ENCODE measurements around the gene ASPSCR1. TPM values are rescaled to one million over a fixed set of nuclear protein-coding genes. Genes with fewer than 3 reads are reported as not detected.

Gene ASPSCR1
- total and polyA plus RNA-seq, 2 of the 13 experiments (the other 11 are each of a cell fraction or from before 2014, with no cell fraction given): 274 to 314 TPM

DNA sequence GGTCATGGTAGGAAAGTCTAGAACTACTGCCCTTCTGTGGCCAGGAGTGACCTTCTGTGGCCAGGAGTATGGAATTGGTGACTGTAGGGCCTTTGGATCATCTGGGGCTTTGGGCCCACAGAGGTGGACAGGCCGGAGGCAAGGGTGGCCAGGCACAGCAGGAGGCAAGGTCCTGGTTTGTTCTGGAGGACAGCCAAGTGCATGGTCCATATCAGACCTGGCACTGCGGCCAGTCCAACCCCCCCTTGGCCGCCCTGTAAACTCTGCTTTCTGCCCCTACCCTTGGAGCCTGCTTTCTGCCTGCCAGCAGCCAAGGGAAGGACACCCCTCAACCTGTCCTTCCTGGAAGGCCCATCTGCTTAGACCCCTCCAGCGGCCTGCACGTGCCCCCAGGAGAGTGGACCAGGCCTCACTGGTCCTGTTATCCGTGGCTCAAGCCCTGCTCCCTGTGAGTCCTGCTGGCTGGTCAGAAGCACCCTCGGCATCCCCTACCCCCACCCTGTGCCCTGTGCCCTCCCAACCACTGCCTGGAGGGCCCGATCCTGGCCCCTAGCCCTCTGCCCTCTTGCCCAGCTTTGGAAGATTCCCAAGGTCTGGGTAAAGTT, 62.4 kb downstream of the ASPSCR1 start (continued):
- TF ChIP-seq RBFOX2 (IDR thresholded peaks at IDR 0.05; ENCODE audit: low read depth, low read length) (no peak), YY1 (IDR thresholded peaks at IDR 0.05; ENCODE audit: insufficient read depth, insufficient replicate concordance, low read depth, low read length) (no peak), ZKSCAN1 (IDR thresholded peaks at IDR 0.05; ENCODE audit: low read length) (no peak), ARNT2 (CRISPR knock-in tag; IDR thresholded peaks at IDR 0.05; ENCODE audit: low read depth) (no peak), CCAR2 (optimal IDR thresholded peaks at IDR 0.05; ENCODE audit: low read depth, low read length) (no peak), SUZ12 (IDR thresholded peaks at IDR 0.05; ENCODE audit: low read depth, low read length) (no peak), ZNF431 (CRISPR knock-in tag; IDR thresholded peaks at IDR 0.05; ENCODE audit: borderline replicate concordance, low read depth) (no peak), POLR2A (IDR thresholded peaks at IDR 0.05; ENCODE audit: insufficient read depth in 1 of 2, low read depth in 2 of 2, low read length in 2 of 2) (no peak), PCBP2 (optimal IDR thresholded peaks at IDR 0.05; ENCODE audit: low read depth, low read length, poor library complexity, severe bottlenecking) (no peak), ZNF775 (CRISPR knock-in tag; IDR thresholded peaks at IDR 0.05; ENCODE audit: borderline replicate concordance) (no peak), MXD4 (CRISPR knock-in tag; IDR thresholded peaks at IDR 0.05) (peak; percentile 74), ZNF326 (CRISPR knock-in tag; IDR thresholded peaks at IDR 0.05; ENCODE audit: borderline replicate concordance) (no peak), RFXANK (CRISPR knock-in tag; IDR thresholded peaks at IDR 0.05) (no peak), NR1H2 (CRISPR knock-in tag; IDR thresholded peaks at IDR 0.05; ENCODE audit: borderline replicate concordance, low read depth) (no peak), ERF (CRISPR knock-in tag; IDR thresholded peaks at IDR 0.05) (no peak)
- TF ChIP-seq, protein P1, sequence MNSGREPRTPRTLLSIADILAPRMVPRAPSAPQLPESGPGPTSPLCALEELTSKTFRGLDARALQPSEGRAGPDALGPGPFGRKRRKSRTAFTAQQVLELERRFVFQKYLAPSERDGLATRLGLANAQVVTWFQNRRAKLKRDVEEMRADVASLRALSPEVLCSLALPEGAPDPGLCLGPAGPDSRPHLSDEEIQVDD (CRISPR knock-in tag; IDR thresholded peaks at IDR 0.05; ENCODE audit: borderline replicate concordance): no peak
- TF ChIP-seq, protein P2, sequence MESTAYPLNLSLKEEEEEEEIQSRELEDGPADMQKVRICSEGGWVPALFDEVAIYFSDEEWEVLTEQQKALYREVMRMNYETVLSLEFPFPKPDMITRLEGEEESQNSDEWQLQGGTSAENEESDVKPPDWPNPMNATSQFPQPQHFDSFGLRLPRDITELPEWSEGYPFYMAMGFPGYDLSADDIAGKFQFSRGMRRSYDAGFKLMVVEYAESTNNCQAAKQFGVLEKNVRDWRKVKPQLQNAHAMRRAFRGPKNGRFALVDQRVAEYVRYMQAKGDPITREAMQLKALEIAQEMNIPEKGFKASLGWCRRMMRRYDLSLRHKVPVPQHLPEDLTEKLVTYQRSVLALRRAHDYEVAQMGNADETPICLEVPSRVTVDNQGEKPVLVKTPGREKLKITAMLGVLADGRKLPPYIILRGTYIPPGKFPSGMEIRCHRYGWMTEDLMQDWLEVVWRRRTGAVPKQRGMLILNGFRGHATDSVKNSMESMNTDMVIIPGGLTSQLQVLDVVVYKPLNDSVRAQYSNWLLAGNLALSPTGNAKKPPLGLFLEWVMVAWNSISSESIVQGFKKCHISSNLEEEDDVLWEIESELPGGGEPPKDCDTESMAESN (CRISPR knock-in tag; conservative IDR thresholded peaks at IDR 0.05): no peak
- TF ChIP-seq, protein P3, sequence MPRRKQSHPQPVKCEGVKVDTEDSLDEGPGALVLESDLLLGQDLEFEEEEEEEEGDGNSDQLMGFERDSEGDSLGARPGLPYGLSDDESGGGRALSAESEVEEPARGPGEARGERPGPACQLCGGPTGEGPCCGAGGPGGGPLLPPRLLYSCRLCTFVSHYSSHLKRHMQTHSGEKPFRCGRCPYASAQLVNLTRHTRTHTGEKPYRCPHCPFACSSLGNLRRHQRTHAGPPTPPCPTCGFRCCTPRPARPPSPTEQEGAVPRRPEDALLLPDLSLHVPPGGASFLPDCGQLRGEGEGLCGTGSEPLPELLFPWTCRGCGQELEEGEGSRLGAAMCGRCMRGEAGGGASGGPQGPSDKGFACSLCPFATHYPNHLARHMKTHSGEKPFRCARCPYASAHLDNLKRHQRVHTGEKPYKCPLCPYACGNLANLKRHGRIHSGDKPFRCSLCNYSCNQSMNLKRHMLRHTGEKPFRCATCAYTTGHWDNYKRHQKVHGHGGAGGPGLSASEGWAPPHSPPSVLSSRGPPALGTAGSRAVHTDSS (CRISPR knock-in tag; conservative IDR thresholded peaks at IDR 0.05): no peak
- TF ChIP-seq, protein P4, sequence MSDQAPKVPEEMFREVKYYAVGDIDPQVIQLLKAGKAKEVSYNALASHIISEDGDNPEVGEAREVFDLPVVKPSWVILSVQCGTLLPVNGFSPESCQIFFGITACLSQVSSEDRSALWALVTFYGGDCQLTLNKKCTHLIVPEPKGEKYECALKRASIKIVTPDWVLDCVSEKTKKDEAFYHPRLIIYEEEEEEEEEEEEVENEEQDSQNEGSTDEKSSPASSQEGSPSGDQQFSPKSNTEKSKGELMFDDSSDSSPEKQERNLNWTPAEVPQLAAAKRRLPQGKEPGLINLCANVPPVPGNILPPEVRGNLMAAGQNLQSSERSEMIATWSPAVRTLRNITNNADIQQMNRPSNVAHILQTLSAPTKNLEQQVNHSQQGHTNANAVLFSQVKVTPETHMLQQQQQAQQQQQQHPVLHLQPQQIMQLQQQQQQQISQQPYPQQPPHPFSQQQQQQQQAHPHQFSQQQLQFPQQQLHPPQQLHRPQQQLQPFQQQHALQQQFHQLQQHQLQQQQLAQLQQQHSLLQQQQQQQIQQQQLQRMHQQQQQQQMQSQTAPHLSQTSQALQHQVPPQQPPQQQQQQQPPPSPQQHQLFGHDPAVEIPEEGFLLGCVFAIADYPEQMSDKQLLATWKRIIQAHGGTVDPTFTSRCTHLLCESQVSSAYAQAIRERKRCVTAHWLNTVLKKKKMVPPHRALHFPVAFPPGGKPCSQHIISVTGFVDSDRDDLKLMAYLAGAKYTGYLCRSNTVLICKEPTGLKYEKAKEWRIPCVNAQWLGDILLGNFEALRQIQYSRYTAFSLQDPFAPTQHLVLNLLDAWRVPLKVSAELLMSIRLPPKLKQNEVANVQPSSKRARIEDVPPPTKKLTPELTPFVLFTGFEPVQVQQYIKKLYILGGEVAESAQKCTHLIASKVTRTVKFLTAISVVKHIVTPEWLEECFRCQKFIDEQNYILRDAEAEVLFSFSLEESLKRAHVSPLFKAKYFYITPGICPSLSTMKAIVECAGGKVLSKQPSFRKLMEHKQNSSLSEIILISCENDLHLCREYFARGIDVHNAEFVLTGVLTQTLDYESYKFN (CRISPR knock-in tag; conservative IDR thresholded peaks at IDR 0.05): peak; percentile 70
- TF ChIP-seq, protein P5, sequence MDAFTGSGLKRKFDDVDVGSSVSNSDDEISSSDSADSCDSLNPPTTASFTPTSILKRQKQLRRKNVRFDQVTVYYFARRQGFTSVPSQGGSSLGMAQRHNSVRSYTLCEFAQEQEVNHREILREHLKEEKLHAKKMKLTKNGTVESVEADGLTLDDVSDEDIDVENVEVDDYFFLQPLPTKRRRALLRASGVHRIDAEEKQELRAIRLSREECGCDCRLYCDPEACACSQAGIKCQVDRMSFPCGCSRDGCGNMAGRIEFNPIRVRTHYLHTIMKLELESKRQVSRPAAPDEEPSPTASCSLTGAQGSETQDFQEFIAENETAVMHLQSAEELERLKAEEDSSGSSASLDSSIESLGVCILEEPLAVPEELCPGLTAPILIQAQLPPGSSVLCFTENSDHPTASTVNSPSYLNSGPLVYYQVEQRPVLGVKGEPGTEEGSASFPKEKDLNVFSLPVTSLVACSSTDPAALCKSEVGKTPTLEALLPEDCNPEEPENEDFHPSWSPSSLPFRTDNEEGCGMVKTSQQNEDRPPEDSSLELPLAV (CRISPR knock-in tag; conservative IDR thresholded peaks at IDR 0.05; ENCODE audit: low read depth): no peak
